Ascending aorta (tissue), 2 donors: ENCODE results near the gene PLIN4. TPM values are rescaled to one million over a fixed set of nuclear protein-coding genes. Genes with fewer than 3 reads are reported as not detected.

ENCODE experiments used
- DNase-seq, 2 donors: peaks; one replicate each; pipeline ENCODE4 v3.0.0-alpha.2; 2019; ENCODE audit warnings: low spot score in 2 of 2
- H3K27ac ChIP-seq, 2 donors: fragments of 200-600 bp; sonication (generic); one replicate each; pipeline ENCODE4 v1.5.1; 2016 to 2017; ENCODE audit warnings: mild to moderate bottlenecking in 1 of 2
- H3K27me3 ChIP-seq: fragments of 200-600 bp; sonication (generic); one replicate; pipeline ENCODE4 v1.5.1; 2017
- H3K36me3 ChIP-seq, 2 donors: fragments of 200-600 bp; sonication (generic); one replicate each; pipeline ENCODE4 v1.5.1; 2016
- H3K4me1 ChIP-seq, 2 donors: fragments of 200-600 bp; sonication (generic); one replicate each; pipeline ENCODE4 v1.5.1; 2016 to 2017; ENCODE audit warnings: mild to moderate bottlenecking in 1 of 2
- H3K4me3 ChIP-seq, 2 donors: fragments of 200-600 bp; sonication (generic); one replicate each; pipeline ENCODE4 v1.5.1; 2016 to 2017; ENCODE audit warnings: mild to moderate bottlenecking in 1 of 2
- H3K9me3 ChIP-seq, 2 donors: fragments of 200-600 bp; sonication (generic); one replicate each; pipeline ENCODE4 v1.5.1; 2016
- CTCF ChIP-seq, 3 experiments: fragments of 200-600 bp in 2 of 3; fragments of 450-650 bp in 1 of 3; sonication (generic) in 2 of 3; IDR thresholded peaks; one replicate each; pipeline ENCODE4 v1.5.1; 2016 to 2019; ENCODE audit warnings: antibody characterized with exemption in 3 of 3, mild to moderate bottlenecking in 1 of 3, moderate library complexity in 1 of 3
- intact Hi-C: fragments of 100-400 bp; cut with DNase I; formaldehyde crosslinking; loops from one replicate; pipeline ENCODE4 v1.15.1; 2023
- total RNA-seq: library from RNA; depleted of rRNA; stranded (reverse); fragments of >200 nt; gene quantifications from one replicate; pipeline ENCODE4 v1.1.0, GENCODE V29; 2016

PLIN4 gene
- total RNA-seq, 1 donor from 2014 or later: 15.1 TPM

GRCh38 chr19:4508698-4509097, 9.6 kb downstream of the PLIN4 start:
- intact Hi-C loops: no loop called here
- no peak for TF ChIP-seq CTCF (IDR thresholded peaks at IDR 0.05)
- H3K4me1 ChIP-seq: no peaks in the 10 kb centered on the region
- H3K27me3 ChIP-seq: no peaks in the 10 kb centered on the region
- no peak for DNase-seq
- no peaks in the 10 kb centered on the region for H3K9me3 ChIP-seq
- peaks cover 0 to 17% of the 10 kb centered on the region in 2 donors for H3K36me3 ChIP-seq
- no peak overlapping the region for H3K27ac ChIP-seq
- no peak overlapping the region for H3K4me3 ChIP-seq

- Histone ChIP-seq H3K4me3 (no peak overlapping the region), H3K27ac (no peak overlapping the region), H3K4me1 (no peaks in the 10 kb centered on the region), H3K27me3 (no peaks in the 10 kb centered on the region), H3K9me3 (no peaks in the 10 kb centered on the region), H3K36me3 (peaks cover 6 to 26% of the 10 kb centered on the region in 2 donors)
- TF ChIP-seq CTCF (IDR thresholded peaks at IDR 0.05): no peak
- intact Hi-C loops: no loop called here
- no peak for DNase-seq
Observed at GRCh38 chr19:4507804-4508203, 10.5 kb downstream of the PLIN4 start.

GRCh38 chr19:4507150-4507452, 11.2 kb downstream of the PLIN4 start:
- peaks cover 10 to 33% of the 10 kb centered on the region in 2 donors for H3K36me3 ChIP-seq
- no peaks in the 10 kb centered on the region for H3K27me3 ChIP-seq
- DNase-seq: no peak
- intact Hi-C loops: no loop called here
- no peak overlapping the region for H3K27ac ChIP-seq
- no peak overlapping the region for H3K4me3 ChIP-seq
- H3K4me1 ChIP-seq: no peaks in the 10 kb centered on the region
- no peak for TF ChIP-seq CTCF (IDR thresholded peaks at IDR 0.05)
- H3K9me3 ChIP-seq: no peaks in the 10 kb centered on the region

- Histone ChIP-seq H3K27me3 (no peaks in the 10 kb centered on the region), H3K9me3 (no peaks in the 10 kb centered on the region), H3K4me1 (no peaks in the 10 kb centered on the region), H3K27ac (no peak overlapping the region), H3K4me3 (no peak overlapping the region), H3K36me3 (peaks cover 15 to 38% of the 10 kb centered on the region in 2 donors)
- no peak for DNase-seq
- intact Hi-C loops: no loop called here
- TF ChIP-seq CTCF (IDR thresholded peaks at IDR 0.05): no peak
Observed at GRCh38 chr19:4506449-4507149, 11.7 kb downstream of the PLIN4 start.

GRCh38 chr19:4505570-4506448, 12.5 kb downstream of the PLIN4 start:
- H3K27ac ChIP-seq: no peak overlapping the region
- H3K4me3 ChIP-seq: no peak overlapping the region
- H3K36me3 ChIP-seq: peaks cover 23 to 46% of the 10 kb centered on the region in 2 donors
- H3K27me3 ChIP-seq: no peaks in the 10 kb centered on the region
- intact Hi-C loops: no loop called here
- no peaks in the 10 kb centered on the region for H3K4me1 ChIP-seq
- no peak for TF ChIP-seq CTCF (IDR thresholded peaks at IDR 0.05)
- no peak for DNase-seq
- H3K9me3 ChIP-seq: no peaks in the 10 kb centered on the region
